GM19324 (cell line): ENCODE measurements around the gene ADAMTS17.
"Not testable (repeated sequence)": the region's sequence is repeated elsewhere in the genome, so short reads cannot be mapped to it uniquely, and the experiment has no call there.

Experiments used
- ATAC-seq: cut with Tn5 transposase; IDR thresholded peaks from one replicate; pipeline ENCODE4 v1.9.1; 2021; ENCODE audit warnings: mild to moderate bottlenecking, moderate library complexity; ENCODE audit not compliant: unreplicated experiment, low FRiP score

ADAMTS17 gene

GRCh38 chr15:99984491-99985243 lies 357.1 kb downstream of the ADAMTS17 start:
- ATAC-seq = no peak

- no peak for ATAC-seq
These were observed 357.9 kb downstream of the ADAMTS17 start for GRCh38 chr15:99983886-99984286.

GRCh38 chr15:99983171-99983885 lies 358.4 kb downstream of the ADAMTS17 start:
- no peak for ATAC-seq

- ATAC-seq = no peak
These were observed 359.1 kb downstream of the ADAMTS17 start for GRCh38 chr15:99982662-99983061.

GRCh38 chr15:99981839-99982658 lies 359.7 kb downstream of the ADAMTS17 start:
- ATAC-seq = no peak

GRCh38 chr15:99981191-99981647 lies 360.6 kb downstream of the ADAMTS17 start:
- ATAC-seq = no peak

GRCh38 chr15:99980752-99981151 lies 361.0 kb downstream of the ADAMTS17 start:
- no peak for ATAC-seq

- ATAC-seq = not testable (repeated sequence)
These were observed 361.9 kb downstream of the ADAMTS17 start for GRCh38 chr15:99979886-99980285.

GRCh38 chr15:99979371-99979770 lies 362.4 kb downstream of the ADAMTS17 start:
- ATAC-seq = no peak

- ATAC-seq = no peak
These were observed 363.3 kb downstream of the ADAMTS17 start for GRCh38 chr15:99978426-99978825.

GRCh38 chr15:99977929-99978328 lies 363.8 kb downstream of the ADAMTS17 start:
- ATAC-seq = no peak

- ATAC-seq = no peak
These were observed 364.9 kb downstream of the ADAMTS17 start for GRCh38 chr15:99976811-99977271.

GRCh38 chr15:99976000-99976399 lies 365.8 kb downstream of the ADAMTS17 start:
- ATAC-seq = no peak

- ATAC-seq = no peak
These were observed 367.5 kb downstream of the ADAMTS17 start for GRCh38 chr15:99974246-99974645.

GRCh38 chr15:99973351-99973750 lies 368.4 kb downstream of the ADAMTS17 start:
- ATAC-seq = no peak

GRCh38 chr15:99970891-99971430 lies 370.8 kb downstream of the ADAMTS17 start:
- ATAC-seq = no peak

GRCh38 chr15:99969261-99969920 lies 372.4 kb downstream of the ADAMTS17 start:
- no peak for ATAC-seq

- no peak for ATAC-seq
These were observed 373.9 kb downstream of the ADAMTS17 start for GRCh38 chr15:99967841-99968371.

- no peak for ATAC-seq
These were observed 375.0 kb downstream of the ADAMTS17 start for GRCh38 chr15:99966815-99967214.

GRCh38 chr15:99965376-99965775 lies 376.4 kb downstream of the ADAMTS17 start:
- ATAC-seq = no peak
